ENCODE results near the gene HIPK2.

Gene HIPK2

DNA sequence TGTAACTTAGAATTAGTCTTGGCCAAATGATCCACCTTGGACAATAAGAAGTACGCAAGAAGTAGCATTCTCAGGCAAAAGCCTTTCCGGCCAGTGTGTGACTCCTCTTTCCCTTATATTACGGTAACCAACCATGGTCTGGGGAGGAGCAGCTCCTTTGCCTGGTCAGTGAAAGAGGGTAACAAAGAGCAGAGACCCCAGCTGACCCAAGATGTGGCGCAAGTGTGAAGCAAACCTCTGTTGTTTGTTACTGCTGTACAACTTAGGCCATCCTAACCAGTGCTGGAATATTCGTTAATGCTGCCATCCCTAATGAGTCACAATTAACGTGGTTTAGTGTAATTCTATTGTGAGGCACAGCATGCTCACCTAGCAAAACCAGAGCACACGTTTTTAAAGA, 44.0 kb downstream of the HIPK2 start:
- no peak for DNase-seq

DNA sequence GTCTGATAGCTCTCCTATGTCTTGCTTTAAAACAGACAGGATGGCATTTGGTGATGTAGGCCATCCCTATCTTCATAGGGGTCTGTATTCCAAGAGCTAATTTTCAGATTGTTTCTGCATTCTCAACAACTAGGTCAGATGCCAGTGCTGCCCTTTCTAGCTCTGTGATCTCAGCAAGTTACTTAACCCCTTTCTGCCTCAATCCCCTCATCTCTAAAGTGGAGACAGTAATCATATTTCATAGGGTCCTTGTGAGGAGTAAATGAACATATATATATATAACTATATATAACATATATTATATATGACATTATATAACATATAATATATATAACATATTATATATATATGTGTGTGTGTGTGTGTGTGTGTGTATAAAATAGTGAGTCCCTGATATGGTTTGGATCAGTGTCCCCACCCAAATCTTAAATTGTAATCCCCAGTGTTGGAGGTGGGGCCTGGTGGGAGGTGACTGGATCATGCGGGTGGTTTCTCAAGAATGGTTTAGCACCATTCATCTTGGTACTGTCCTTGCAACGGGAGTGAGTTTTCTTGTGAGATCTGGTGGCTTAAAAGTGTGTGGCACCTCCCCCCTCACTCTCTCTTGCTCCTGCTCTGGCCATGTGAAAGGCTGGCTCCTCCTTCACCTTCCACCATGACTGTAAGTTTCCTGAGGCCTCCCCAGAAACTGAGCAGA, 45.2 kb downstream of the HIPK2 start:
- DNase-seq = no peak

DNA sequence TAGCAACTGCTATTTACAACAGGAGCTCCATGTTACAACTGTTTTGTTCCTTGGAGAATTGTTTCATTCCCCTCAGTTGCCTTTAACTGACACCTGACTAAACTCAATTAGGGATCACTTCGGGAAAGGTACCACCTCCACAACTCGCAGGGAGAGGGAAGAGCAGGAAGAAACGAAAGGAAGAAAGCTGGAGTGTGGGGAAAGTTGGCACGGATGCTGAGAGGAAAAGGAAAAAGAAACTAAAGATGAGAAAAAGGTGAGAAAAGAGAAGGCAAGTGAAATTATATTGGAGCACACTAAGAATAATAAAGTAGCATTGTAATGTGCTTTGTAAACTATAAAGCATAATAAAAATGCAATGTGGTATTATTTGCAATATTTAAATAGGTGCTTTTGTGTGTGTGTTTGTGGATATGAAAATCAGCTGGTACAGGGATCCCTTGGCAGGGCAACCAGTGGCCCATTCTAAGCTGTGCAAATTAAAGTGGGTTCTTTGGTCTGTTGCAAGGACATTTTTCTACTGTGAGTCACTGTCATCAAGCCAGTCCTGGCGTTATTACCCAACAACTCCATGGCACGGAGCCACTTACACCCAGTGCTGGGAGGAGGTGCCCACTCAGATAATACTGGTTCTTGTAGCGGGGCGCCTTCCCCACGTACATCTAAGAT, 45.9 kb downstream of the HIPK2 start:
- no peak for DNase-seq

DNA sequence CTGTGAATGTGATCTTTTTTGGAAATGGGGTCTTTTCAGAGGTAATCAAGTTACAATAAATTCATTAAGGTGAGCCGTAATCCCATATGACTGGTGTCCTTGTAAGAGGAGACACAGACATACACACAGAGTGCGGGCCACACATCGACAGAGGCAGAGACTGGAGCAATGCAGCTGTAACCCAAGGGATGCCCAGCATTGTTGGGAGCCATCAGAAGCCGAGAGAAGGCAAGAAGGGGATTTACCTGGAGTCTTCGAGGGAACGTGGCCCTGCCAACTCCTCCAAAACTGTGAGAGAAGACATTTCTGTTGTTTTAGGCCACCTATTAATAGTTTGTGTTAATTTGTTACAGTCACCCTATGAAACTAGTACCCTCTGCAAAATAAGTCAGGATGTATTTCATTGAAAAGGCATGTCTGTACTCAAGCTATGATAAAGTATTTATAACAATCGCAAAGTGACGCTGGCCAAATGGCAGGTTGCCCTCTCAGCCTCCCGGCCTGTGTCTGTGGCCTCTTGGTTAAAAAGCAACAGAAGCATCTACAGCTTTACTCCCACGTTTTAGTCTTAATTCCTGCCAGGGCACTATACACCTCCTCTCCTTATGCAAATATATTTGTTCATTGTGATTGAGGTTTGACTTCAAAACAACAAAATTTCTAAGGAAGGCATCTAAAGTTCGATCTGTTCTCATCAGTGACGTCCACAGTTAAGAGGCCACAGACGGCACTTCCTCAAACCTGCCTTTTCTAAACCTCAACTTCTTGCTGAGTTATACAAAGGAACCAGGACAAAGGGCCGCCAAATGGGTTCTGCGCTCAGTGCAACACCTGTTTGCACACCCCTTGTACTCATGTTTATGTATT, 46.8 kb downstream of the HIPK2 start:
- no peak for DNase-seq

DNA sequence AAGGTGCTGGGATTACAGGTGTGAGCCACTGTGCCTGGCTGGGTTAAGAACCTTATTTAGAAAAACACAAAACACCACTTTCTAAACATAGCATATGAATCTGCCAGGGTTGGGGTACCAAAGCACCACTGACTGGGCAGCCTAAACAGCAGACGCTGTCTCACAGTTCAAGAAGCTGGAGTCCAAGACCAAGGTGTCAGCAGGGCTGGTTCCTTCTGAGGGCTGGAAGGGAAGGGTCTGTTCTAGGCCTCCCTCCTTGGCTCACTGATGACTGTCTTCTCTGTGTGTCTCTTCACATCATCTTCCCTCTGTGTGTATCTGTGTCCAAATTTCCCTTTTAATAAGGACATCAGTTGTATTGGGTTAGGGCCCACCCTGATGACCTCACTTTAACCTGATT, 49.6 kb downstream of the HIPK2 start:
- DNase-seq = no peak

DNA sequence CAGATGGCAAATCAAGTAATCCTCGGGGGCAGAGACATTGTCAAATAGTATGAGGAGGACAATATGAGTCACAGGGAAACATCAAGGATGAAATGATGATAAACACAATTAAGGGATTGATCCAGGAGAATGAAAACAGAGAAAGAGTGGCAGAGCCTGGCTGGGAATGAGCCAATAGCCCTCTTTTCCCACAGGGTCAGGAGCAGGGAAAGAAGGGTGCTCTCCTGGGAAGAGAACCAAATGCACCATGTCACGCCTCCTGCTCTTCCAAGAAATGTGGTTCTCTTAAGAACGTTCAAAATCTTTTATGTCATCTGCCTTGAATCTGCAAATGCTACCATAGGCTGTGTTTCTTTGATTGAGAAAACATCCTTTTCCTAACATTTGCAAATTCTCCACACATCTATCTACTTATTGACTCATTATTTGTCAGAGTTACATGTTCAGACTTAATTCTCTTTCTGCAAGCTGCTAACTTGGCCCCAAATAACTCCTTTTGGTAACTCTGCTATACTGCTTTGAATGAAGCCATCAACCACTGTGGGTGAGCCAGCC, 50.6 kb downstream of the HIPK2 start:
- no peak for DNase-seq

DNA sequence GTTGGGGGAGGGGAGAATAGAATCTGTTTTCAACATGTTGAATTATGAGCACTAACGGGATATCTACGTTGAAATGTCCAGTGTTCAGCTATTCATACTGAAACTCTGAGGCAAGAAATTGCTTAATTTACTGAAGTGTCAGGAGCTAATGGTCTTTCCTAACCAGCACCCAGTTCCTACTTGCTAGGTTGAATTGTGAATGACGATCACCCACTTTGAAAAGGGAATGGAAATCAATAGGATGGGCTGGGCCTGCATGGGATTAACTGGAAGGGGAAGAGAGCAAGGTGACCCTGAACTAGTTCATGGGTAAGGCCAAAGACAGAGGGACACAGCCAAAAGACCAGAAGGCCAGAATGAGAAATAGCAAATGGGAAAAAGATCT, 51.3 kb downstream of the HIPK2 start:
- DNase-seq = no peak

DNA sequence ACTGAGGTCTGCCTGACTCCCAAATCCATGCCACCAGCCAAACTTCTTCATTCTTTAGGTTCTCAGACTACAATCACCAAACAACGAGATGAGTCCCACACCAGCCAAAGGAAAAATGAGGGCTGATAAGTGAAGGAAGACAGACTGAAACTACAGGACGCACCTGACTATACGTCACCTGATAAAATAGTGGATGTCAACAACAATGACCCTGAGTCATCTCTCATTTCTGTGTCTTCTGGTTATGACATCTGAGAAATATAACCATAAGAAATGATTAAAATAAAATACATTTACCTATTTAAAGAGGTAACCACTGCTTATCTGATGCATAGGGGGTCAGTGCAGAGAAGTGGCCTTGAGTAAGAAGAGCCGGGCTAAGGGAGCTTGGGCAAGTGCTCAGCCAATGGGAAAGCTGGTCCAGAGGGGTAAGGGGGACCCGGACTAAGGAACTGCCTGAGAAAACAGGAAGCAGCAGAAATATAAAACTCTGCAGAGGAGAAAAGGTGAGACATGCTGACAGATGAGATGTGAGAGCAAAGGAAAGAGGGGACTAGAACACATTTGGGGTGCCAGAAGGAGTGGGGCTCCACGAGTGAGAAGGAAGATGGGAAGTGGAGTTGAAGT, 51.8 kb downstream of the HIPK2 start:
- DNase-seq = no peak

DNA sequence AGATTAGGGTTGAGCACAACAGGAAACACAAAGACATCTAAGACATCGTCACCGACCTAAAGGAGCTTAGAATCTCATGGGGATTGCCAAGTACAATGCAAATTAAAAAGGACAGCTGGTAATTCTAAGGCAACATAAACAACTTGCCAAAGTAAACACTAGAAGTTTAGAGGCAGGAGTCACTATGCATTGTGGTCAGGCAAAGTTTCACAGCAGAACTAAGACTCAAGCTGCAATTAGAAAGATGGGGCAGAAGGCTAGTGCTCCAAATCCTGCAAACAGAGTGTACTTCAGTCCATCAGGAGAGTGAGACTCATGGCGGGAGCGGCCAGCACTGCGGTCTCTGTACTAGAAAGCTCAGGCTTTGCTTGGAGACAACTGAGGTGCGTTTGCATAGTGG, 52.7 kb downstream of the HIPK2 start:
- no peak for DNase-seq

DNA sequence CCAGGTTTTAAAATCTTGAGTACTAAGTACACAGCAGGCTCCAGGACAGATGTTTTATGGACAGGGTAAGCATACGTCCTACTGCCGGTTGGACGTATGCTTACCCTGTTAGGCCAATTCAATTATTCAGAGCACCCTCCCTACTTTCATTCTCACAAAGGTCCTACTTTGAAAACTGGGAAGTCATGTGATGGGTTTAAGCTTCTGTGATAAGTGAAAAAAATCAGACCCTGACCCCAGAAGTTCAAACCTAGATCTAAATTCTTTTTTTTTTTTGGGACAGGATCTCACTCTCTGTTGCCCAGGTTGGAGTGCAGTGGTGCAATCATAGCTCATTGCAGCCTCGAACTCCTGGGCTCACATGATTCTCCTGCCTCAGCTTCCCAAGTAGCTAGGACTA, 55.2 kb downstream of the HIPK2 start:
- DNase-seq = no peak

DNA sequence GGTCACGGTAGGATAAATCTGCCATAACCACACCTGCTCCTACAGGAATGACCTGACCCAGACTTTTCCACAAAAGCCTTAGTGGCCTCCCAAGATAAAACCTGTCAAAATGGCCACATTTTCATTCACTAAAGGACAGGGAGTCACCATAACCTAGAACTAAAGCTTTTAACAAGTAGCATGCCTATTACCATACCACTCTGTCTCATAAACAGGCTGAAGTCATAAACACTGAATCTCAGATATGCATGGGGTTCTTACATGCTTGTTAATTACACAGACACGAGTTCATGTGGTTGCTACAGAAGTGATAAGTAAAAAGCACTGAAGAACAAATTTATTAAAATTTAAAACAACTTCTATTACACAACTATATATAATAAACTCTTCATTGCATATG, 56.0 kb downstream of the HIPK2 start:
- no peak for DNase-seq

DNA sequence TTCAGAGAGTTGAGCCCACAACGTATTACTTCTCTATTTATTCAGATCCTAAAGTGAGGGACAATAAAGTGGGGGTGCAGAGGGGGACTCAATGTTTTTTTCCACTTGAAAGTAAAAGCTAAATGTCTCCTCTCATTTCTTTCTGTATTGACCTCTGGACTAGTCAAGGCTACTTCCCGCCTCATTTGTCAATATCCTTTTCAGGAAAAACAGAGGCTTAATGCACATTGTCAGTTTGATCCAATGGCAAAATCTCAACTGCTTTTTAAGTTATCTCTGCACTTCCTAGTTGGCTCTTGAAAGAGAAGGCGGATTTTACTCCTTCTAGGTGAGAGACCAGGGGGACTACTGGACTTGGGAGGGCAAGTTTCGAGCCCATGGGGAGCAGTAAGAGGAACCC, 56.4 kb downstream of the HIPK2 start:
- no peak for DNase-seq

DNA sequence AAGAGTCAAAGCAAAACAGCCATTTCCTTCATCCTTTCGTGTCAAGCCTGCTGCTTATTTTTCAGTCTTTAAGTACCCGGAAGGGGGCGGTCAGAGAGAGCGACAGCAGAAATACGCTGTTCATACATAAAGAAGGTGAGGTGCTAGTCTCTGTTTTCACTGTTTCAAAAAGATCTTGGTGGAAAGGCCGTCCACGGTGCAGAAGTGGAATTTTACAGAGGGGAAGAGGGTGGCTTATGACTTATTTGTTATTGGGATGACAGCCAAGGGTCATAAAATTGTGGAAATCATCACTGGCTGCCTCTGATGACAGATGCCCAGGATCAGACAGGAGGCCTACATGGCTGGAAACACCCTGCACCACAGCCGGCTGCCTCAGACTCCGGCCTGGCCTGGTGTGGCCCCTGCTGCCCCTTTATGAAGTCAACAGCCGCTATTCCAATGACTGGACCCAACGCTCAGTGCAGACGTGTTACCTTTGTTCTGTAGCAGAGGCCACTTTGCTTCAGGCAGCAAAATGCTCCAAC, 57.0 kb downstream of the HIPK2 start:
- no peak for DNase-seq

DNA sequence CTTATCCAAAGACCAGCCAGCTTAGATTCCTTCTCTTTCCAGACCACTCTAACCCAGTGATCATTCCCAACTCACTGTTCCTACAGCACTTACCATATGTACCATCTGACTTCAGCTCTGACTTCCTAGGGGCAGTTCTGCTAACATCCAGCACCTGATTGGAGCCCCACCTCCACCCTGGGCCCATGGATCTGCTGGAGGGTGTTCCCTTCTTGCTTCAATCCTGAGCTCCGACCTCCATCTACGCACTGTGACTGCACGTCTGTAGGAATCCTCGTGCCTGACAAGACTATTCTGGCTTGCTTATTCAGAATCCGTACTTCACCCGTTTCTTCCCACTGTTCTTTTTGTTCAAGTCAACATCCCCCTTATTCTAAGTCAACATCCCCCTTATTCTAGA, 57.6 kb downstream of the HIPK2 start:
- DNase-seq = no peak

DNA sequence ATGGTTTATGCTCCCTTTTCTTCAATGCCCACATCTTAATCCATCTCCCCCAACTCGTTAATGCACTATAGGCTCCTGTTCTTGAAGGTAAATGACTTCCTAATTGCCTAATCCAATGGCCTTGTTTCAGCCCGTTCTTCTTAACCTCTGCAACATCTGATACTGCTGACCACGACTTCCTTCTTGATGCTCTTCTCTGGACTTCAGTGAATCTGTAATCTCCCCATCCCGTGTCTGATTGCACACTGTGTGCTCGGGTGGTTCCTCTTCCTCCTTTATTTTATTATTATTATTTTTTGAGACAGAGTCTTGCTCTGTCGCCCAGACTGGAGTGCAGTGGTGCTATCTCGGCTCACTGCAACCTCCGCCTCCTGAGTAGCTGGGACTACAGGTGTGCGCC, 58.9 kb downstream of the HIPK2 start:
- DNase-seq = no peak

DNA sequence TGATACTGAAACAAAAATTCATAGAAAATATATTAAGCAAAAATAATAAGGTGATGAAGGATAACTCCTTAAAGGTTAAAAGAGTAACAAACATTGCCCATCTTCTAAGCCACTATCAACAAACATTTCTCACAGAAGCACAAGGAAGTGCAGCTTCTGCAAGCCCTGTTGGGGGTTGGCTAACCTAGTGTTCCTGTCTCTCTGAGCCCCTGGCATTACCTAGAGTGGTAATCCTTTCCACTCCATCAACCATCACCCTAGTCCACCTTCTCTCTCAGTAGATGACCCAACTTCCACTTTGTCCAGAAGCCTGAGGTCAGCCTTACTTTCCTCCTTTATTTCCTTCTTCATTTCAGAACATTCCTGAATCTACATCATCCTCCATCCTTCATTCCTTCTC, 59.7 kb downstream of the HIPK2 start:
- DNase-seq = no peak

DNA sequence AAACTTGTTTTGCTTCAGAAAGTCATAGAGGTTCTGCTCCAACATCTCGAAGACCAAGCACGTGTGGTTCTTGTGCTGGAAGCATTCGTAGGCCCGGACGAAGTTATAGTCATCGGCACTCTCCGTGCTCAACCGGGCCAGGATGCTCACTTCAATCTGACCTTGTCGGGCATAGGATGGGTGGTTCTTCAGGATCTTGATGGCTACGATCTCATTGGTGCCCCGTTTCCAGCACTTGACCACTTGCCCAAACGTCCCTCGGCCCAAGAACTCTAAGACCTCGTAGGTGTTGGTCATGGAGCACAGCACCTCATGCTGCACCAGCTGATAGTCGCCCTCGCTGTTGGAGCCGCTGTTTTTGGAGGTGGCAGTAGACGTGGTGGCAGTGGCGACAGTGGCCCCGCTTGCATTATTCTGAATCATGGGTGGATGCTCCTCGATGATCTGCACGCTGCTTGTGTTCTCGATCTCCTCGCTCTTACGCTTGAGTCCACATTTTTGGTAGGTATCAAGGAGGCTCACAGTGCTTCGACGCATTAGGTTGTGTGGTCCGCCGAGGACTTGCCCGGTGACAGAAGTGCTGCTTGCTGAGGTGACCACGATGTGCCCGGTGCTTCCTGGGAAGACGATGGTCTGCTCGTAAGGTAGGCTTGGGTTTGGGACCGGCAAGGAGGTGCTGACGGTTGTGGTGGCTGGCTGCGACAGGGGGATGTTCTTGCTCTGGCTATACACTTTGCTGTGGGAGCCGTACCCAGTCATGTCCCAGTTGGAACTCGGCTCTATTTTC, 61.4 kb downstream of the HIPK2 start:
- no peak for DNase-seq

DNA sequence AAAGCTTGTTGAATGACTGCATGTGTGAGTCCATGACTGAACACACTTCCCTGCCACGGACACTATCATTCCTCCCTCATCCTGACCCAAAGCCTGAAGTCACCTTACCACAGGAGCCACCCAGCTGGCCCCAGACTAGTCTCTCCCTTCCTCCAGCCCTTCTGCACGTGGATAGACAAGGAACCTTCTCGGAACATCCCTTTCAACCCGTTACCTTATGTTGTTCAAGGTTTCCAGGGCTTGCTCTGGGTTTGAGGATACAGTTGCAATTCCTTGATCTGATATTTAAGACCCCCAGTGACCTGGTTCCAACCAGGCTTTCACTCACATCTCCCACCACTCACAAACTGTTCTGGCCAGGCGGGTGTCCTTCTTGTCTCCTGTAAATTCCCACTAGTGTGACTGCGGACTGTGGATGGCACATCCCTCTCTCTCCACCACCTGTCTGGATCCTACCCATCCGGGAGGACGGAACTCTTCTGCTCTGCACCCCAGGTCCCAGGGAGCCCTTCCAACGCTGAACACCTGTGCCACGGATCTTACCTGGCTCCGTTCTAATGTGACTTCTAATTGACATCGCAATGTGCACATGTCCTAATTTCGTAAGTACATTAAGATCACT, 62.5 kb downstream of the HIPK2 start:
- DNase-seq = no peak

DNA sequence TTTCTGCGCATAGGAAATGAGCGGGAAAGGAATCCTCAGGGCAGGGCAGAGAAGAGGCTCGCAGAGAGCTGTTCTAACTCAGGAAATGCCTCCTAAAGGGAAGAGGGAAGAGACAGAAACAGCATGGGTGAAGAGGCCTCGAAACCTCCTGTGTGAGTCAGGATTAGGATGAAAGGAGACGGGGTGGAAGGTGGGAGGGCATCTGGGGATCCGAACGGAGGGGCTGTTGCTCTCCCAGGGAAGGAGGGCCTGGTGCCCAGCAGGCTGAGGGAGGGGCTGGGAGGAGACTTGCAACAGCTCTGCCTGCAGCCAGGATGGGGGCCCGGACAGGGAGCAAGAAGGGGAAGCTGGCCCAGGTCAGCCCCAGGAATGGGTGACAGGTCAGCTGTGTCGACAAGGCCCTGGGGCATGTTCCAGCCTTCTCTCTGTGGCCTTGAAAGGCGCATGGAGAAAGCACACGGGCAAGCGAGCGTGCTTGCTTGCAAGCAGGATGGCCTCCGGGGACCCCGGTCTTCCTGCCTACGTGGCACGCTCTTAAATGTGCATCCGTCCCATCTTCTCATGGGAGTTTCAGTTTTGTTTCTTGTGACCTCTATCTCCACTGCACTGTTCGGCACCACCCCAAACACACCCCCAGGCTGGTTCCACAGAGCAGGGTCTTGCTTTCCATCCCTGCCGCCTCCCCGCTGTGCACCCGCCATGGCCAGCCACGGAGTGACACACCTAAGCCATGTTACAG, 63.5 kb downstream of the HIPK2 start:
- no peak for DNase-seq

DNA sequence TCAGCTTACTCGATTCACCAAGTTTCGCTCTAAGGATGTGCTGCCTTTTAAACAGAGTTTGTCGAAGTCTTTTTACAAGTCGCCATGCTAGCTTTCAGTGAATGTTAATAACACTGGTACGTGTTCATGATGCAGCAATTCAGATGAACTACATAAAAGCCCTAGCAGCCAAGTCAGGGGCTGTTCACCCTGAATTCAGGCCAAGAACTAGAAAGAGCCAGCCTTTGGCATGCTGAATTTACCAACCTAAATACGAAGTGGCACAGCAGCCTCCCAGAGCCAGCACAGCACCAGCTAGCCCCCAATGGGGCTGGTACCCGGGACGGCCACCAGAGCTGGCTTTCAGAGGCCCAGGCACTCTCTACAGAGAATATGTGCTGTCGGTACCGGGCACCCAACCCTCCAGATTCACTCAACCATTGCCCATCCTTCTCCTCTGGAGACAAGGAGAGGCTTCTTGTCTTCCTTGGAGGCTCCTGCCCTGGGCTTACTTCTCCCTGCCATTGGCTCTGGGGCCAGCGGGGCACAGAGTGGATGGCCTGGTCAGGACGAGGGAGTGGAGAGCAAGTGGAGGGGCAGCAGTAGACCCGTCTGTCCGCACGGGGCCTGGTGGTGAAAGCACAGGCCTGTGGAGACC, 64.2 kb downstream of the HIPK2 start:
- DNase-seq = no peak

All from stimulated activated CD4-positive, alpha-beta T cell treated with anti-CD3 and anti-CD28 coated beads, Interleukin-1b, Interleukin-23, amount 100 ng/mL, for 48 hours (primary cell).